CD4-positive, alpha-beta T cell (primary cell): ENCODE measurements around the gene UGGT2. TPM values are rescaled to one million over a fixed set of nuclear protein-coding genes. Genes with fewer than 3 reads are reported as not detected.

ENCODE experiments used
- ATAC-seq: fragments of 200-7000 bp; cut with Tn5 transposase; one replicate; pipeline ENCODE4 v1.10.0; 2022; ENCODE audit warnings: mild to moderate bottlenecking; ENCODE audit not compliant: poor library complexity
- CTCF ChIA-PET: fragments of 350-600 bp; sonication (Branson Sonifier 250); formaldehyde crosslinking; loops from one replicate; lab custom pipeline; 2021; ENCODE audit warnings: antibody characterized with exemption, inconsistent platforms; lab: Charles Lee
- POLR2A ChIA-PET: fragments of 350-600 bp; sonication (Branson Sonifier 250); formaldehyde crosslinking; loops from one replicate; lab custom pipeline; 2021; ENCODE audit warnings: antibody characterized with exemption, inconsistent platforms; lab: Charles Lee
- DNase-seq, 14 experiments: peaks; one replicate each; pipeline ENCODE4 v3.0.0-alpha.2; 2013 to 2020; ENCODE audit warnings: mixed read lengths in 2 of 14
- H3K27ac ChIP-seq, 2 donors: one replicate each; pipeline versions ENCODE4 v1.5.1 to v1.7.0; 2013; ENCODE audit warnings: low read length in 2 of 2, low read depth in 1 of 2, mild to moderate bottlenecking in 1 of 2
- H3K27me3 ChIP-seq, 2 experiments: 1 replicate in 1 of 2; 2 replicates in 1 of 2; pipeline versions ENCODE4 v1.6.1 to v1.7.0; 2013; ENCODE audit warnings: low read length in 2 of 2, control low read depth in 1 of 2, mild to moderate bottlenecking in 1 of 2, moderate library complexity in 1 of 2; ENCODE audit not compliant: insufficient read depth in 2 of 2, control insufficient read depth in 1 of 2
- H3K36me3 ChIP-seq: one replicate; pipeline ENCODE4 v1.6.1; 2013; ENCODE audit warnings: low read length, control low read depth; ENCODE audit not compliant: insufficient read depth
- H3K4me1 ChIP-seq: one replicate; pipeline ENCODE4 v1.6.1; 2013; ENCODE audit warnings: low read length, control low read depth; ENCODE audit not compliant: insufficient read depth
- H3K4me3 ChIP-seq: one replicate; pipeline ENCODE4 v1.5.1; 2013; ENCODE audit warnings: mild to moderate bottlenecking, low read length, moderate library complexity
- H3K9me3 ChIP-seq, 2 experiments: 1 replicate in 1 of 2; 2 replicates in 1 of 2; pipeline versions ENCODE4 v1.6.1 to v1.7.0; 2013; ENCODE audit warnings: low read length in 2 of 2, mild to moderate bottlenecking in 2 of 2, control low read depth in 1 of 2, moderate library complexity in 1 of 2; ENCODE audit not compliant: control insufficient read depth in 1 of 2, insufficient read depth in 1 of 2
- H3K27ac Mint-ChIP-seq: one replicate; pipeline ENCODE4 v1.8.0; 2020; ENCODE audit warnings: mixed read lengths
- H3K27me3 Mint-ChIP-seq: one replicate; pipeline ENCODE4 v1.8.0; 2021; ENCODE audit warnings: mixed read lengths
- H3K36me3 Mint-ChIP-seq: one replicate; pipeline ENCODE4 v1.8.0; 2021; ENCODE audit warnings: low read depth, mixed read lengths
- H3K4me1 Mint-ChIP-seq: one replicate; pipeline ENCODE4 v1.8.0; 2021; ENCODE audit warnings: low read depth, mixed read lengths
- H3K4me3 Mint-ChIP-seq: one replicate; pipeline ENCODE4 v1.8.0; 2020; ENCODE audit warnings: mild to moderate bottlenecking, mixed read lengths
- H3K9me3 Mint-ChIP-seq: one replicate; pipeline ENCODE4 v1.8.0; 2020; ENCODE audit warnings: mixed read lengths
- CTCF ChIP-seq: fragments of 200-600 bp; IDR thresholded peaks from one replicate; pipeline ENCODE4 v1.8.0; 2022; ENCODE audit warnings: antibody characterized with exemption, mild to moderate bottlenecking
- intact Hi-C, 2 experiments: fragments of 100-400 bp; cut with DNase I in 1 of 2; cut with micrococcal nuclease in 1 of 2; formaldehyde crosslinking; loops; one replicate each; pipeline versions ENCODE4 v1.15.1 to v1.9.0; 2023 to 2025; cut with DNase I, micrococcal nuclease
- total RNA-seq, 174 experiments: library from RNA in 2 of 174; stranded (reverse) in 2 of 174; gene quantifications; one replicate each; pipeline ENCODE4 v1.2.3 and lab custom pipeline; 2021 to 2026

Gene UGGT2
- total RNA-seq, 2 experiments from 2014 or later, result 0.38 TPM; not detected in 1

GRCh38 chr13:96034662-96035061 is 18.5 kb downstream of the UGGT2 start:
- no peaks in the 10 kb centered on the region for H3K4me1 Mint-ChIP-seq
- H3K9me3 Mint-ChIP-seq, result no peaks in the 10 kb centered on the region
- Histone ChIP-seq H3K27ac (no peak overlapping the region), H3K36me3 (no peaks in the 10 kb centered on the region), H3K9me3 (peaks cover 0 to 17% of the 10 kb centered on the region in 2 experiments), H3K27me3 (no peaks in the 10 kb centered on the region), H3K4me3 (no peak overlapping the region), H3K4me1 (no peaks in the 10 kb centered on the region)
- TF ChIP-seq CTCF, result no peak
- no peak for ATAC-seq
- POLR2A ChIA-PET, result no interaction called here
- H3K27me3 Mint-ChIP-seq, result no peaks in the 10 kb centered on the region
- no peak for DNase-seq
- no peaks in the 10 kb centered on the region for H3K36me3 Mint-ChIP-seq
- CTCF ChIA-PET, result no interaction called here
- intact Hi-C loops, result no loop called here
- no peak overlapping the region for H3K27ac Mint-ChIP-seq
- no peak overlapping the region for H3K4me3 Mint-ChIP-seq

GRCh38 chr13:96033220-96034015 is 19.8 kb downstream of the UGGT2 start:
- H3K27me3 Mint-ChIP-seq, result no peaks in the 10 kb centered on the region
- Histone ChIP-seq H3K9me3 (peaks cover 0 to 24% of the 10 kb centered on the region in 2 experiments), H3K4me3 (no peak overlapping the region), H3K4me1 (no peaks in the 10 kb centered on the region), H3K36me3 (no peaks in the 10 kb centered on the region), H3K27me3 (no peaks in the 10 kb centered on the region), H3K27ac (no peak overlapping the region)
- intact Hi-C loops, result no loop called here
- DNase-seq (no peak), ATAC-seq (no peak)
- ChIA-PET CTCF (no interaction called here), POLR2A (no interaction called here)
- no peaks in the 10 kb centered on the region for H3K36me3 Mint-ChIP-seq
- H3K9me3 Mint-ChIP-seq, result no peaks in the 10 kb centered on the region
- H3K27ac Mint-ChIP-seq, result no peak overlapping the region
- H3K4me1 Mint-ChIP-seq, result no peaks in the 10 kb centered on the region
- H3K4me3 Mint-ChIP-seq, result no peak overlapping the region
- TF ChIP-seq CTCF, result no peak

- intact Hi-C loops, result no loop called here
- ATAC-seq (no peak), DNase-seq (no peak)
- Mint-ChIP-seq H3K4me3 (no peak overlapping the region), H3K4me1 (no peaks in the 10 kb centered on the region), H3K9me3 (no peaks in the 10 kb centered on the region), H3K36me3 (no peaks in the 10 kb centered on the region), H3K27ac (no peak overlapping the region), H3K27me3 (no peaks in the 10 kb centered on the region)
- no peak overlapping the region for H3K27ac ChIP-seq
- no peaks in the 10 kb centered on the region for H3K36me3 ChIP-seq
- H3K4me3 ChIP-seq, result no peak overlapping the region
- peaks cover 0 to 24% of the 10 kb centered on the region in 2 experiments for H3K9me3 ChIP-seq
- POLR2A ChIA-PET, result no interaction called here
- TF ChIP-seq CTCF, result no peak
- no peaks in the 10 kb centered on the region for H3K27me3 ChIP-seq
- CTCF ChIA-PET, result no interaction called here
- no peaks in the 10 kb centered on the region for H3K4me1 ChIP-seq
Measured at GRCh38 chr13:96032717-96033116, 20.5 kb downstream of the UGGT2 start.
